CD8-positive, alpha-beta memory T cell (primary cell): ENCODE results near the gene ACYP1. TPM values are rescaled to one million over a fixed set of nuclear protein-coding genes. Genes with fewer than 3 reads are reported as not detected.

ENCODE experiments used
- polyA plus RNA-seq: library from polyadenylated mRNA; unstranded; fragments of 300-500 nt; fragmentation: Illumina TruSeq; gene quantifications from one replicate; pipeline ENCODE4 v1.2.3, GENCODE V29; 2021
- total RNA-seq, 2 experiments: library from RNA; stranded (reverse); gene quantifications; one replicate each; pipeline ENCODE4 v1.2.3, GENCODE V29; 2021

ACYP1 gene
- total and polyA plus RNA-seq, 3 experiments from 2014 or later = 20.1 to 39.2 (median 37.4) TPM

Other genes starting within 250 kb of the ACYP1 start
- gene PROX2, start 187.9 kb downstream of the ACYP1 start, total RNA-seq = under 1 TPM; 0.24 to 0.33 TPM
- gene PROX2, start 187.9 kb downstream of the ACYP1 start, polyA plus RNA-seq = not detected
- 100 to 1,000 TPM; 160 to 161 TPM for gene DLST, start 182.1 kb downstream of the ACYP1 start, total RNA-seq
- 8.8 TPM for gene DLST, start 182.1 kb downstream of the ACYP1 start, polyA plus RNA-seq
- gene RPS6KL1, start 140.8 kb downstream of the ACYP1 start, total RNA-seq = 1 to 10 TPM; 4.8 to 5.0 TPM
- gene RPS6KL1, start 140.8 kb downstream of the ACYP1 start, polyA plus RNA-seq = not detected
- under 1 TPM in 1 of 2 experiments, not detected in 1; 0.29 TPM for gene PGF, start 108.4 kb downstream of the ACYP1 start, total RNA-seq
- not detected for gene PGF, start 108.4 kb downstream of the ACYP1 start, polyA plus RNA-seq
- 10 to 100 TPM; 57.4 to 66.7 TPM for gene EIF2B2, start 61.1 kb downstream of the ACYP1 start, total RNA-seq
- 28.3 TPM for gene EIF2B2, start 61.1 kb downstream of the ACYP1 start, polyA plus RNA-seq
- 10 to 100 TPM; 16.2 to 16.7 TPM for gene MLH3, start 12.6 kb downstream of the ACYP1 start, total RNA-seq
- gene MLH3, start 12.6 kb downstream of the ACYP1 start, polyA plus RNA-seq = 10.4 TPM
- 1 to 10 TPM in 1 of 2 experiments, under 1 TPM in 1; 0.81 to 2.2 TPM for gene ZC2HC1C, start 5.6 kb upstream of the ACYP1 start, total RNA-seq
- gene ZC2HC1C, start 5.6 kb upstream of the ACYP1 start, polyA plus RNA-seq = 1.1 TPM
- gene NEK9, start 63.0 kb upstream of the ACYP1 start, total RNA-seq = 10 to 100 TPM; 72.2 to 74.0 TPM
- 18.0 TPM for gene NEK9, start 63.0 kb upstream of the ACYP1 start, polyA plus RNA-seq
- gene TMED10, start 112.6 kb upstream of the ACYP1 start, total RNA-seq = 100 to 1,000 TPM; 178 TPM
- 321 TPM for gene TMED10, start 112.6 kb upstream of the ACYP1 start, polyA plus RNA-seq
- gene FOS, start 214.8 kb upstream of the ACYP1 start, total RNA-seq = 10 to 100 TPM; 15.2 to 16.8 TPM
- 768 TPM for gene FOS, start 214.8 kb upstream of the ACYP1 start, polyA plus RNA-seq